ENCODE data around the gene UNC5C. TPM values are rescaled to one million over a fixed set of nuclear protein-coding genes. Genes with fewer than 3 reads are reported as not detected.

The UNC5C gene
- total and polyA plus RNA-seq, 2 donors (not counting 1 experiment from before 2014, with no cell fraction given): 2.0 to 11.6 TPM

DNA sequence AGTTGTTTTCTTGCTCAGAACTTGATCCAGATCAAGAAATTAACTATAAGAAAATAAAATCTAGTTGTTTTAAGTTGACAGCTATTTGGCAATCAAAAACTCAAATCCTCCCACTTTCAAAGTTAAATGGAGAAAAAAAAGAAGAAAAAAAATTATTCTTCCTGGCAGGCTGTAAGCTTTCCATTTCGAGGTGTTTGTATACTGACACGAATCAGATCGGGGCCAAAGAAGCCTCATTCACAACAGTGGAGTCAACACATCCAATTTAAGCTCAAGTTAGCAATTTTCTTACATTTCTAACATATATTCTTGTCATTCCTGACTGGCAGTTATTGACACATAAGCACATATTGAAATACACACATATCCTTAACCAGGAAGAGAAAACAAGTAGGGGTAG lies 119.4 kb downstream of the UNC5C start:
- H4K20me1 ChIP-seq (ENCODE audit: control insufficient read depth, extremely low read depth, insufficient read depth, low read length): no peaks in the 10 kb centered on the region
- H3K4me3 ChIP-seq (replicated peaks in 1 of 4; ENCODE audit: control extremely low read depth in 1 of 4, insufficient read depth in 1 of 4, low read depth in 3 of 4, low read length in 4 of 4): no peak overlapping the region
- H2AFZ ChIP-seq (ENCODE audit: low read length): no peak overlapping the region
- no peaks in the 10 kb centered on the region for H3K9me3 ChIP-seq (ENCODE audit: control insufficient read depth, insufficient read depth, low read depth, low read length)
- no peak overlapping the region for H3K27ac ChIP-seq (ENCODE audit: insufficient read depth, low read length)
- H3K4me1 ChIP-seq (ENCODE audit: control insufficient read depth, extremely low read depth, insufficient read depth, low read length): no peaks in the 10 kb centered on the region
- H3K4me2 ChIP-seq (ENCODE audit: extremely low read depth, insufficient read depth, low read length): no peak overlapping the region
- DNase-seq (ENCODE audit: low read depth in 2 of 2): no peak
- no peaks in the 10 kb centered on the region for H3K36me3 ChIP-seq (ENCODE audit: control insufficient read depth, insufficient read depth, low read length)
- H3K27me3 ChIP-seq (ENCODE audit: control insufficient read depth, insufficient read depth, low read length): no peaks in the 10 kb centered on the region
- H3K79me2 ChIP-seq (ENCODE audit: control insufficient read depth, insufficient read depth, low read length): no peaks in the 10 kb centered on the region
- H3K9ac ChIP-seq (ENCODE audit: insufficient read depth, low read length): no peak overlapping the region
- TF ChIP-seq CTCF (conservative IDR thresholded peaks at IDR 0.05 in 1 of 2, IDR thresholded peaks at IDR 0.05 in 1 of 2; ENCODE audit: low read depth in 1 of 2, low read length in 2 of 2) (no peak), EZH2 (IDR thresholded peaks at IDR 0.05; ENCODE audit: low read length, missing control alignments) (no peak)

DNA sequence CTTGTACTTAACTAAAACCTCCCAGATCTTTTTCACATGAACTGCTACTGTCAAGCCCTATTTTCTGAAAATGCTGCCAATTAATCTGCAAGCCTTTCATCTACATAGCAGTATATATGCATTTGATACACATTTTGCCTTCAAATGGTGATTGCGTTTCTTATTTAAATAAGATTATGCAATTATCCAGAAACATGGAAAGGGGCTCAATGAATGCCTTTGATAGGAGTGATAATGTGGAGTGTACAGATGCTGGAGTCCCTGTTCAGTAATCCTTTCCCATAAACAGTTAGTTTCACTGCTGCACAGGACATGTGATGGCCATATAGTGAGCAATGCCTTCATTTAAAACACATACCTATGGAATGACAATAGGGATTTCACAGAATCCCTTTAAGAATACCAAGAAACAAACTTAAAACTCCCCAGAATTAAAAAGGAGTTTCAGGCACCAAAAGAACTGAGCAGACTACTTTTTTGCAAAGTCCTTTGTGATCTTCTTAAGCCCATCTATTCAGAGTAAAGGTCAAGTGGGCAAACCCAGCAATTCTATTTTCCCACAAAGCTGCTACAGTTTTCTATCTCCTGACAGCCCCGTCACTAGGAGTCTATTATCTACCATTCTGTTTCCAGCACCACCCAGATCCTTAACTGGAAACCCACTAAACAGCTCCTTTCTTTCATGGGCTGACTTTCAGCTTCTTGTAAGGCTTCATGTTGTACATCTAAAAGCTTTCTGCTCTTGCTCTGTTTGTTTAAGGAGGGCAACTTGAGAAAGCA lies 120.3 kb downstream of the UNC5C start:
- H3K4me3 ChIP-seq (replicated peaks in 1 of 4; ENCODE audit: control extremely low read depth in 1 of 4, insufficient read depth in 1 of 4, low read depth in 3 of 4, low read length in 4 of 4): no peak overlapping the region
- no peaks in the 10 kb centered on the region for H3K36me3 ChIP-seq (ENCODE audit: control insufficient read depth, insufficient read depth, low read length)
- H4K20me1 ChIP-seq (ENCODE audit: control insufficient read depth, extremely low read depth, insufficient read depth, low read length): no peaks in the 10 kb centered on the region
- H3K4me1 ChIP-seq (ENCODE audit: control insufficient read depth, extremely low read depth, insufficient read depth, low read length): no peaks in the 10 kb centered on the region
- H3K4me2 ChIP-seq (ENCODE audit: extremely low read depth, insufficient read depth, low read length): no peak overlapping the region
- H3K9ac ChIP-seq (ENCODE audit: insufficient read depth, low read length): no peak overlapping the region
- TF ChIP-seq CTCF (conservative IDR thresholded peaks at IDR 0.05 in 1 of 2, IDR thresholded peaks at IDR 0.05 in 1 of 2; ENCODE audit: low read depth in 1 of 2, low read length in 2 of 2) (no peak), EZH2 (IDR thresholded peaks at IDR 0.05; ENCODE audit: low read length, missing control alignments) (no peak)
- no peak overlapping the region for H2AFZ ChIP-seq (ENCODE audit: low read length)
- H3K27me3 ChIP-seq (ENCODE audit: control insufficient read depth, insufficient read depth, low read length): no peaks in the 10 kb centered on the region
- DNase-seq (ENCODE audit: low read depth in 2 of 2): peak in 1 of 2 donors; percentile 9
- H3K79me2 ChIP-seq (ENCODE audit: control insufficient read depth, insufficient read depth, low read length): no peaks in the 10 kb centered on the region
- no peak overlapping the region for H3K27ac ChIP-seq (ENCODE audit: insufficient read depth, low read length)
- no peaks in the 10 kb centered on the region for H3K9me3 ChIP-seq (ENCODE audit: control insufficient read depth, insufficient read depth, low read depth, low read length)

GRCh38 chr4:95426455-95426854 lies 122.3 kb downstream of the UNC5C start:
- H3K4me1 ChIP-seq (ENCODE audit: control insufficient read depth, extremely low read depth, insufficient read depth, low read length): no peaks in the 10 kb centered on the region
- DNase-seq (ENCODE audit: low read depth in 2 of 2): no peak
- no peak overlapping the region for H3K9ac ChIP-seq (ENCODE audit: insufficient read depth, low read length)
- no peak overlapping the region for H3K27ac ChIP-seq (ENCODE audit: insufficient read depth, low read length)
- no peaks in the 10 kb centered on the region for H4K20me1 ChIP-seq (ENCODE audit: control insufficient read depth, extremely low read depth, insufficient read depth, low read length)
- no peaks in the 10 kb centered on the region for H3K27me3 ChIP-seq (ENCODE audit: control insufficient read depth, insufficient read depth, low read length)
- H2AFZ ChIP-seq (ENCODE audit: low read length): peak overlapping the region; percentile 47
- no peaks in the 10 kb centered on the region for H3K36me3 ChIP-seq (ENCODE audit: control insufficient read depth, insufficient read depth, low read length)
- H3K4me3 ChIP-seq (replicated peaks in 1 of 4; ENCODE audit: control extremely low read depth in 1 of 4, insufficient read depth in 1 of 4, low read depth in 3 of 4, low read length in 4 of 4): peak overlapping the region in 1 of 4 experiments; percentile 14
- no peaks in the 10 kb centered on the region for H3K79me2 ChIP-seq (ENCODE audit: control insufficient read depth, insufficient read depth, low read length)
- no peaks in the 10 kb centered on the region for H3K9me3 ChIP-seq (ENCODE audit: control insufficient read depth, insufficient read depth, low read depth, low read length)
- peak overlapping the region; percentile 32 for H3K4me2 ChIP-seq (ENCODE audit: extremely low read depth, insufficient read depth, low read length)
- TF ChIP-seq EZH2 (IDR thresholded peaks at IDR 0.05; ENCODE audit: low read length, missing control alignments) (no peak), CTCF (conservative IDR thresholded peaks at IDR 0.05 in 1 of 2, IDR thresholded peaks at IDR 0.05 in 1 of 2; ENCODE audit: low read depth in 1 of 2, low read length in 2 of 2) (no peak)

Data from fibroblast of lung (primary cell).